HG02840 (cell line): Measurements from ENCODE around the gene MAD1L1.

Experiments
- ATAC-seq: cut with Tn5 transposase; IDR thresholded peaks from one replicate; pipeline ENCODE4 v1.9.1; 2021; ENCODE audit warnings: mild to moderate bottlenecking, moderate library complexity, moderate number of reproducible peaks; ENCODE audit not compliant: unreplicated experiment, low FRiP score

Gene MAD1L1

DNA sequence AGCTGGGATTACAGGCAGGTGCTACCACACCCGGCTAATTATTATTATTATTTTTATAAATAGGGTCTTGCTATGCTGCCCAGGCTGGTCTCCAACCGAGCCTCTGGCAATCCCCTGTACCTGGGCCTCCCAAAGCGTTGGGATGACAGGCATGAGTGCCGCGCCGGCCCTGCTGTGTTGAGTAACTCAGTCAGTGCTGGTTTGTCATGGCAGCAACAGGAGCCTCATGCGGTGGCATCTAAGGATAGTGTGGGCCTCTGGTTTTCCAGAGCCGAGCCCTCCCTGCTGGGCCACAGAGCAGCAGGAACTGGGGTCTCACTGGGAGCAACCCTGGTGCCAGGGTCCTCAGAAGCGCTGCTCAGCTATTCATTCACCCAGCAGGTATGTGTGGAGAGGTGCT lies 318.0 kb downstream of the MAD1L1 start:
- no peak for ATAC-seq

DNA sequence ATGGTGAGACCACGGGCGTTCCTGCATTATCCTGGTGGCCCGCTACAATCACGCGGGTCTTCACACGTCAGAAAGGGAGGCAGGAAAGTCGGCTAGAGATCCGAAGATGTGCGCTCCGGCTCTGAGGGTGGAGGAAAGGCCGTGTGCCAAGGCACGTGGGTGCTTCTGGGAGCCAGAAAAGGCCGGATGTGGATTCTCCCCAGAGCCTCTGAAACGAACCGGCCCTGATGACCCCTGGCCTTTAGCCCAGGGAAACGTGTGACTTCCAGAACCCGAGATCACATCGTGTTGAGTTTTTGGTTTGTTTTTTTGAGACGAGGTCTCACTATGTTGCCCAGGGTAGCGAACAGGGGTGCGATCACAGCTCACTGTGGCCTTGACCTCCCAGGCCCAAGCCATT lies 318.4 kb downstream of the MAD1L1 start:
- no peak for ATAC-seq

DNA sequence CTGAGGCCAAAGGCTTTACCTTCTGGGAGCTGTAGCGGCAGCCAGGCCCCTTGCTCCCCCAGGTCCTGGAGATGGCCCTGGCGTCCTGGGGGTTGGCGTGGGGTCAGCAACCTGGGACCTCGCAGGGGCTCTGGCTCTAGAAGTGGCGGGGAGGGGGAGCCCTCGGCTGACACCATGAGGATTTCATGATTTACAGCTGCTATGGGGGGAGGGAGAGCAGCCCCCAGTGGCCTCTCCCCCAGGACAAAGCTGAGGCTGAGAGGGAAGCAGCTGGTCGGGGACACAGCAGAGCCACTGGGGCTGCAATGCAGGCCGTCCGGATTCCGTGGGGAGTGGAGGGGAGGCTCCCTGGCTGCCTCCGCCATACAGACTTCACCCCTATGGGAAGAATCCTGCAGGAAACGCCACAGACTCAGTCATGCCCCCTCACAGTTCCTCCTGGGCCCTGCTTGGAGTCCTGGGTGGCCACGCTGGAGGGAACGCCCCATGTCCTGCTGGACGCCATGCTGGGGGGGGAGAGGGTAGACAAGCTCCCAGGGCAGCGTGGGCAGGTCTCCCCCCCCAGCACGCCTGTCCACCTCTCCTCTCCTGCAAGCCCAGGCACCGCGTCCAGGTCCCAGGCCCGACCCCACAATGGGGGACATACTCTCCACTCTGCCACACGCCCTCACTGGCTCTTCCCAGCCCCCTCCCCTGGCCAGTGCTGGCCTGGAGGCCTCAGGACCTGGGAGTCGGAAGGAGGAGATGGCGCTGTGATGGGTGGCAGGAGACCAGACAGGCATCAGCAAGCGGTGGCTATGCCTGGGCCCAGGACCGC lies 319.1 kb downstream of the MAD1L1 start:
- no peak for ATAC-seq

DNA sequence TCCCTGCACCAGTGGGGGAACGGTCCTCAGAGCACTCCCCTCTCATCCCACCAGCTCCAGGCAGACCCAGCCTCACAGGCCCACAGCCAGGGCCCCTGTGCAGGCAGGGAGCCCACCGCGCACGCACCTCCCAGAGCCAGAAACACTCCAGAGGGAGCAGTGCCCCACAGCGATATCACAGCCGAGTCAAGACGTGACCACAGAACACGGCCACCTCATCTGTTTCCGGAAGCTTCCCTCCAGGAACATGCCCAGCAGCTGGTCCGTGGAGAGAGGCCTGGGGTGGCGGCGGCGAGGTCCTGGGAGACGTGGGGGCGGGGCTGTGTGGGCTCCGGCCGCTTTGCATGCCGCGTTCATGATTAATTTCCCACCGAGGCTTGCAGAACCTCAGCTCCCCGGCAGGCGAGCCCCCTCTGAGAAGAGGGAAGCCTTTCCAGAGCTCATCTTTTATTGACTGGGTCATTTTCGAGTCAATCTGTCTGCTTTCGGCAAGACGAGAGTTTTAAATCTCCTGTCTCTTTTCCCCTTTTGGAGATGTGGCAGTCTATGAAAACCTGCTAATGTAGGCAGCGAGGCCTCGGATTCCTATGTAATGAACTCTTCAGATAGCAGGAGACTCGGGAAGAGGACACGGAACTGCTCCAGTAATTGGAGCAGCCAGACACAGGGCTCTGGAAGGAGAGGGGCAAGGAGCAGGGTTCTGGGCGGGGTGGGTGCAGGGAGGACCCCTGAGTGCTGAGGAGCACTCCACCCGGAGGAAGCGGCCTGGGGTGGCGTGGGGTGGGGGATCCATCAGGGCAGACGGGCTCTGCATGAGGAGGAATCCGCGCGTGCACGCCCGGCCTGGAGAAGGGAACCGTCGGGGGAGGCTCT lies 319.9 kb downstream of the MAD1L1 start:
- no peak for ATAC-seq

DNA sequence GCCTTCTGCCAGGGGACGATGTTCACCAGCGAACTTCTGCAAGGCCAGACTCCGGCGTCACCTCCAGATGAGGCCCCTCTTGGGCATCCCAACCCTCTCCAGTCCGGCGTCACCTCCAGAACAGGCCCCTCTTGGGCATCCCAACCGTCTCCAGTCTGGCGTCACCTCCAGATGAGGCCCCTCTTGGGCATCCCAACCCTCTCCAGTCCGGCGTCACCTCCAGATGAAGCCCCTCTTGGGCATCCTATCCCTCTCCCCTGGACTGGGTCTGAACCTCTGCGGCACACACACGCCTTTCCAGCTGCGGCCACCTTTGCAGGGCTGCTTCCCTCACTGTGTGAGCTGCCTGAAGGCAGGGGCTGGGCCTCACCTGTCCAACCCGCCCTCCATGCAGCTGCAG lies 321.2 kb downstream of the MAD1L1 start:
- ATAC-seq = no peak

DNA sequence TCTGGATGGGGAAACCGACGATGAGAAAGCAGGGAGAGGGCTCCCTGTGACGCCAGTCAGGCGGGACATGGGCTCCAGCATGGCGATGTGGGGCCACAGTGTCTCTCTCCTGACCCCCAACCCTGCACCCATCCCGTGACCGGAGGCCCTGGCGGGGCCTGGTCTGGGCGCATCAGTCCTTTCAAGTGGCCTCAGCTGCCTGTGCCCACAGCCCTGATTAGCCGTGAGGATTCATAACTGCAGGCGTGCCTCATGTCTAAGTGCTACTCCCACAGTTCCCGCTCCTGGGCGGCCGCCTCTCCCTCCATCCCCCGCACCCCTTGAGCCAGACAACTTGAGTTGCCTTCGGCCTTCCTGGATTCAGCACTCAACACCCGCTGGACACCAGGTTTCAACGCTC lies 321.9 kb downstream of the MAD1L1 start:
- no peak for ATAC-seq

DNA sequence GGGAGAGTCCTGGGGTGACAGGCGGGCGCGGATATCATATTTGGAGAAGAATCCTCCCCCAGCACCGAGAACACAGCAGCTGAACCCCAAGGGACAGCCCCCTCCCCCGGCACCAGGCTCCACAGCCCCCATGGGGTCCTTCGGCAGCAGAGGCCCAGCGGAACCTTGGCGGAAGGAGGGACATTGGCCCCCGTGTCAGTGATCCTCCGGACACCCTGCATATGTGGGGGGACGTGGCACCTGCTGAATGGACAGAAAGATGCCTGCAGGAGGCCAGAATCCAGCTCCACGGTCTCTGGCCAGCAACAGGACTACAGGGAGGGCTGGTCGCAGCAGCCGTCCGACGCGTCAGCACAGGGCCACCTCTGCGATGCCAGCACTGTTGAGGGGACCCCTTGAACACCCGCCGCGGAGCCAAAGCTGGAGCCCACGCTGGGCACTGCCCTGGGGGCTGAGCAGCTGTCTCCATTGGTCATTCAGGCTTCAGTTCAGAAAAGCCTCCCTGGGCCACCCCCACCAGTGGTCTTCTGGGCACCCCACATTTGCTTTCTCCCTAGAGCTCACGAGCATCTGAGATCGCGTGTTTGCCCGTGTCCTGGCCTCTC lies 322.6 kb downstream of the MAD1L1 start:
- no peak for ATAC-seq

DNA sequence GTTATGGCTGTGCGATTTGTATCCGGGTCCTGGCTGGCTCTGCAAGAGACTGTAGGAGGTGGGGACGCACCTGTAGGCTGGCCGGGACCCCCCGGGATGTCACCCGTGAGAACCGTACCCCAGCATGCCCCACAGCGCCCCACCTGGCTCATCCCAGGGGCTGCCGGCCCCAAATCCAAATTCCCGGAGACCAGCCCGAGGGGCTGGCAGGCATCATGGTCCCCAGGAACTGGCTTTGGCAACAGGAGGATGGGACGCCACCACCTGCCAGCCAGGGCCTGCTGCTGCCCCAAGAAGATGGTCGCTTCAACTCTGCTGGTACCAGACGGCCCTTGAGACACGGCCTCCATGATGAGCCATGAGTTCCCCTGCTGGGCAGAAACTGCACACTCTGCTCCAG lies 323.3 kb downstream of the MAD1L1 start:
- no peak for ATAC-seq

DNA sequence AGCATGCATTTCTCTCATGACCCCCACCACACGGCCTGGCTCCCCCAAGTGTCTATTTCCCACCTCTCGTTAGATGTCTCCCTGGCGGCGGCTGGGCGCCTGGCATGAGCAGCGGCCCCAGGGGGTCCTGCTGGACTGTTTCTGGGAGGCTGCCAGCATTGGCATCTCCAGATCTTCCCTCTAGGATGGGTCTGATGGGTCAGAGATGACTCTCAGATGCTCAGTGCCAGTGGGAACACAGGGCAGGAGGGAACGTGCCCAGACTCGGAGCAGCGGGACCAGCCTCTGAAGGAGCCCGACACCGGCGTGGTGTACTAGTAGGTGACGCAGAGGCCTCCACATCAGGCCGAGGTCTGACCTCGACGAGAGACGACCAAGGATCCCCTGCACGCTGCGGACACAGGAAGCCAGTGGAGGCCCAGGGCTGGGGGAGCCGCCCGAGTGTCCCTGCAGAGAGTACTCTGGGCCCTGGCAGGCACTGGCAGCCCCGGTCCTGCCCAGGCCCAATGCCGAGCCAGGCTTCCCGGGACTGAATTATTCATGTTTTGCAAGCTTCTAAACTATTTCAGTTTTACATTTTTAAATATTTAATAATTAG lies 323.8 kb downstream of the MAD1L1 start:
- no peak for ATAC-seq

DNA sequence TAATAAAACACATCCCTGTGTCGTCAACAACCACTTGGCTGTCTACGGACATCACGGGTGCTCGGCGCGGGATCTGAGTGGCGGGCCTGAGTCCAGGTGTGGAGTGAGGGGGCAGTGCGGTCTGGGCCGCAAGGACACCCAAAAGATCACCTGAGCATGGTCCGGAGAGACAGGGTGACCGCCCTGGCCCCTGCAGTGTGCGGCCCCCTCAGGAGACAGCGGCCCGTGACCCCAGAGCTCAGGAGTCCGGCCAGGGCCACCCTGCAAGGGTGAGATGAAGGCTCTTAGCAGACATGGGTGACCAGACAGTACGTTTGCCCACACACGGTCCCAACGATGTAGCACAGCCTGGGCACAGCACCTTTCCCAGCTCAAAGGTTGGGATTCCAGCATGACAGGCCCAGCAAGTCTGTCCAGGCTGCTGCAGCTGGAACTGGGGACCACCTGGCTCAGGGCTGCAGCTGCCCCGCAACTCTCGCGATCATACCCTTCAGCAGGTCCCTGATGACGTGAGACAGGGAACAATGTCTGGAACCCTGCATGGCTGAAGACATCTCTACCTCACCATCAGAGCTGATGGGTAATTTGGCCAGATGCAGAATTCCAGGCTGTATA lies 324.9 kb downstream of the MAD1L1 start:
- ATAC-seq = no peak

DNA sequence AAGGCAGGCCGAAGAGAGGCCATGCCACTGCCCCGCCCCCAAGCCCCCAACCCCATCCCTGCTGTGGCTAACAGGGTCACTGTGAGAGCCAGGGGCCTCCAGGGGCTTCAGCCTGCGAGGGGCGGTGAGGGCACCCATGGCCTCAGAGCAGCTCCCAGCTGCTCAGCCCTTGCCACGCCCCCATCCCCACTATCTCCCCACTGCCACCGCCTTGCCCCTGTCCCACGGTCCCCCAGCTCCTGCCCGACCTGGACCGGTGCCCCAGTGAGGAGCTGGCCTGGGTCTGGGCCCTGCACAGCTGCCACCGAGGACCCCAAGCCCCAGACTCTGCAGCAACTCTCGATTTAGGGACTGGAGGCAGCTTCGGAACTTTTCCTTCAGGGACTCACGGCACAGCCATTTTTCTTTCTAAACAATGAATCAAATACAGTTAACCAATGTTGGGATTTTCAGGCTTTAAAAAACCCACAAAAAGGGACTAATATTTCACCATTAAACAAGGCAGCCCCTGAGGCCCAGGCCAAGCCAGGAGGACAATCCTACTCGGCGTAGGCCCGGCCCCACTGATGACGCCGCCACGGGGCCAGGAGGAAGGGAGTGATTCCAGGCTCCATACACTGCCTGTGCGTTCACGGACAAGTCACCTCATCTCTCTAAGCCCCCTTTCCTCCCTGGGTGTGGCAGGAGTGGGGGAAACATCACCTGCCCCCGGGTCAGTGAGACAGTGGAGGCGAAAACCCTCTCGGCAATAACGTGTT lies 325.6 kb downstream of the MAD1L1 start:
- ATAC-seq = no peak

DNA sequence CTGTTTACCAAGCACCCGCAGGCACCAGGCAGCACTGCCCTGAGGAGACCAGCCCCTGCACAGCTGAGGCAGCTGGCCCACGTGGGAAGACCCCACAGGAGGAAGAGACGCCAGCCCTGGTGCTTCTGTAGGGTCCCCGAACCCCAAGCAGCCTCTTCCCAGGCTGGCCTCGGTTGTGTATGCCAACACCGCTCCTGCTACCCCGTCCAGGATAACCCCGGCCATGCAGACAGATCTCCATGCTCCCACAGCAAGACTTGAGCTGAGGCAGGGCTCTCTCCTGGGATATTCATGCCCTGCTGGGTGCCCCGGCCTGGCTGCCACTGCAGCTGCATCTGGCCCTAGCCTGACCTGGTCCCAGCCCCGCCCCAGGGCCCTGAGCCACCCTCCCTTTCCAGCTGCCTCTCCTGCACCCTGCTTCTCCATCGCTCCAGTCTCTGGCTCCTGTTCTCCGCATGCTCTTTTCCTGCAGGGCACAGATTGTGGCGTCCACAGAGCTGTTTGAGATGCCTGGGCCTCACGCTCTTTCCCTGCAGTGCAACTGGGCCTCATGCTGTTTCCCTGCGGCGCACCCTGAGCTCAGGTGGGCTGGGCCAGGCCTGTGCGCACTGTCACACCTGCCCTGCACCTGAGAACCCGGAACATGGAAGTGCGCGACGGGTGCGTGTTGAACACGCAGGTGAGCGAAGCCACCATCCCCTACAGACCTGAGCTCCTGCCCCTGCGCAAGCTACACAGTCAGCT lies 326.5 kb downstream of the MAD1L1 start:
- ATAC-seq = no peak

DNA sequence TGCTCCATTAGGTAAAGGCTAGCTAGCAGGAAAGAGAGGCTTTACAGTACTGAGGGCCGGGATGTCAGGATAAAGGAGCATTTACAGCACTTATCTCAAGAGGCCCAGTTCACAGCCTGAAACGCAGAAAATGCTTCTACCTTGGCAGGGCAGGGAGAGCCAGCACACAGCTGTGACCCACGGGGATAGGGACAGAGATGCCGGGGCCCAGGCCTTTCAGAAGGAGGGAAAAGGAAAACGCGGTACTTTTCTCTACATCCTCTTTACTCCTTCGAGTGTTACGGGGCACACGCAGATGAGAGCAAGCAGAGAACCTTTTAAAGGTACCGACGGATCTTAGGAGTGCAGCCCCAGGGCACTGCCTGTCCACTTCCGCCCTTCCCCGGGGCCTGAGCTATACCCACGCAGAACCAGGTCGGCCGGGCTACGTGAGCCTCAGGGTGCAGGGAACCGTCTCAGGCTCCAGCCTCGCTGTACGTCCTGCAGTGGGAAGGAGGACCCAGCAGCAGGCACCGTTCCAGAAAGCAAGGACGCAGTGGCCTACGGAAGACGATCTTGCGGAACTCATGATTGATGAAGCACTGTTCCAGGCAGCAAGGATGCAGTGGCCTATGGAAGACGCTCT lies 330.4 kb downstream of the MAD1L1 start:
- no peak for ATAC-seq

DNA sequence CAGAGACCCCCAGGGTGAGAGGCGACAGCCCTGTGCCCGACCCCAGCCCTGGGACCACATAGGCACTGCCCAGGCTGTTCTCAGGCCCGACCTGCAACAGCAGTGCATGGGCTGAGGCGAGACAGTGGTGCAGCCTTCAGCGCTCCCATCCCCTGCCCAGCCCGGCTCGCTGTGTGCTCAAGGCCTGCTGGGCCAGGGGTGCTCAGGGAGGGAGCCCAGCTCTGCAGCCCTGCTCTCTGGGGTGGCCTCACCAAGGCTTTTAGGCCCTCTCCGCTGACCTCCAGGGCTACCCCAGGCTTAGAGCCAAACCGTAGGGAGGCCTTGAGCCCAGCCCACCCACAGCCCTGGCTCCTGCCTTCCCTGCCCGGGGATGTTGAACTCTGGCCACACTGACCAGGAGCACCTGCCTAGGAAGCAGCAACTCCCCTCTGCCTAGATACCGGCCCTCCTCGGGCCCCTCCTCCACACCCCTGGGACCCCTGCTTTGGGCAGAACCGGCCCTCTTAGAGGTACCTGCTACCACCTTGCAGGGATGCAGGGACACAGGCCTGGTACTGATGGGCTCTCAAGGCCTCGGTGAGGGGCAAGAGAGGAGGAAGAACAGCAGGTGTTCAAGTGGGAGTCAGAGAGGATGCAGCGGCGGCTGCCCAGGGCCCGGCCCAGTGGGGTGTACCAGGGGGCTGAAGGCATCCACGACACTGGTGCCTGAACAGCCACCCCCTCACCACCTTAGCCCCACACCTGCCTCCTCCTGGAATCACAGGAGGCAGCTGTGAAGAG lies 331.1 kb downstream of the MAD1L1 start:
- ATAC-seq = no peak

DNA sequence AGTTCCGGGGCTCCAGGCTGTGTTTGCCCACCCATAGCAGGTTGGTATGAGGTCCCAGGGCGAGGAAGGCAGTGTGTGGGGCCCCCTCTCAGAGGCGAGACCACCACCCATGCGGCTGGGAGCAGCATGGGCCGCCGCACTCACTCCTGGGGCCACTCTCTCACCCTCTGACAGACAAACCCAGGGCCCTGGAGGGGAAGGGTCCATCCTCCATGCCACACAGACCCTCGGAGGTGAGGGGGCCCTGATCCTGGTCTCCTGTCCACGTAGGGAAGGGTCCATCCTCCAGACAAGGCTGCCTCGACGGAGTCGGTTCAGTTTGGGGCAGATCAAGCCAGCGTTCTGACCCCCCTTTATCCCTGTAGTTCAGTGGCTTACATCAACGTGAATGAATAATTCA lies 331.9 kb downstream of the MAD1L1 start:
- ATAC-seq = no peak

DNA sequence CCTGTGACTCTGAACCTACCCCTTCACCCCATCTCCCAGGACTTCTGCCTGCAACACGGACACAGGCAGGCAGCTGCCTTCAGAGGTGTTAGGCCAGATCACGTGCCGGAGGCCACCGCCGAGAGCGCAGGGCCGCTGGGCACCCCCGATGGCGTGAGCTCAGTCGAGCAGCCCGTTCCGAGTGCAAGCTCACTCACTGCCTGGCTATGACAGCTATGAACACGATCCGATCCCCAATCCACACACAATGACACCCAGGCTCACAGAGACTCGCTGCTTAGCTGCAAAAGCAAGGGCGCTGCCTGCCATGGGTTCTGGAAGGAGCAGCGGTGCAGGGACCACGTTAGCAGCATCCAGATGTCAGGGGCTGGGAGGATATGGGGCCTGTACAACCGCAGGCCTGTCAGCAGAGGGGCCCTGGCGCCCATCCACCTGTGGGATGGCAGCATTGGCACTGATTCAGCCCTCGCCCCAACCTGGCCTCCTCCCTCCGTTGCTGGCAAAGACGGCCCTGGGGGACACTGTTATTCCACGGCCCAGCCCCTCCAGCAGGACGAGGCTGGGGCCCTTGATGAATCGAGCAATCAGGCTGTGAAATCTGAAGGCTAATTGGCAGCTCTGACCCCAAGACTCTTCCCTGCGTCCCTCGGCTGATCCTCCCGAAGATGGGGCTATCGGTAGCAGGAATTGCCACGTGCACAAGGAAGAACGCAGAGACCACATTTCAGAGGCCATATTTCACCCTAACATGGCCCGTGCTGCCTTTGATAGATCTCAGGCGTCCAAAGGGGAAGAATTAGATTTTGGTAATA lies 332.6 kb downstream of the MAD1L1 start:
- no peak for ATAC-seq

DNA sequence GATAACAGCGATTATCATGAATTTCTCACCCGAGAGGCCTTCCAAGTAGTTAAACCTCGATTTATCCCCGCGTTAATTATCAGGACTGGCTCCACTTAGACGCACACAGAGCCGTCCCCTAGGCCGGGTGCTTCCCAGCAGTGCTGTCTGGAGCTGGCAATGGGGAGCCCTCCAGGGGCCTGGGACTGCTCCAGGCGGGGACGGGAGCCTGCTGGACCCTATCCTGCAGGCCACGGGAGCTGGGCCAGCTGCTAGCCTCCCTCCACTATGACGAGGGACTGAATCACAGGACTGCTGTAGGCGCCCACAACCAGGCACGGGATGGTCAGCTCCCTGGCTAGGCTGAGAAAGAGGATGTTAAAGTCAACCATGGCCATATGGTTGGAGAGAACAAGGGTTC lies 333.5 kb downstream of the MAD1L1 start:
- no peak for ATAC-seq
